ENCODE measurements around the gene UACA.
"Not testable (repeated sequence)": the region's sequence is repeated elsewhere in the genome, so short reads cannot be mapped to it uniquely, and the experiment has no call there.

UACA gene

GRCh38 chr15:70763120-70763949 is at the start of gene UACA:
TSS of gene UACA (minus strand) at chr15:70763558. CDS start at chr15:70763407, 151 bp downstream.
- DNase-seq: peak; percentile 98

- DNase-seq: no peak
These were observed 49.5 kb upstream of the UACA start for GRCh38 chr15:70812827-70813364.

- DNase-seq: no peak
These were observed 47.7 kb upstream of the UACA start for GRCh38 chr15:70810916-70811578.

GRCh38 chr15:70806992-70807712 is 43.8 kb upstream of the UACA start:
- DNase-seq: no peak

GRCh38 chr15:70804388-70804787 is 41.0 kb upstream of the UACA start:
- not testable (repeated sequence) for DNase-seq

GRCh38 chr15:70802629-70803028 is 39.3 kb upstream of the UACA start:
- DNase-seq: no peak

GRCh38 chr15:70801109-70801508 is 37.8 kb upstream of the UACA start:
- no peak for DNase-seq

GRCh38 chr15:70799667-70800450 is 36.5 kb upstream of the UACA start:
- no peak for DNase-seq

- no peak for DNase-seq
These were observed 34.1 kb upstream of the UACA start for GRCh38 chr15:70797464-70797863.

- no peak for DNase-seq
These were observed 33.4 kb upstream of the UACA start for GRCh38 chr15:70796516-70797310.

- DNase-seq: no peak
These were observed 31.9 kb upstream of the UACA start for GRCh38 chr15:70795311-70795665.

GRCh38 chr15:70794596-70795310 is 31.4 kb upstream of the UACA start:
- DNase-seq: no peak

- no peak for DNase-seq
These were observed 30.3 kb upstream of the UACA start for GRCh38 chr15:70793694-70794093.

GRCh38 chr15:70792171-70792573 is 28.8 kb upstream of the UACA start:
- DNase-seq: no peak

GRCh38 chr15:70791259-70791658 is 27.9 kb upstream of the UACA start:
- DNase-seq: no peak

- DNase-seq: no peak
These were observed 25.9 kb upstream of the UACA start for GRCh38 chr15:70789213-70789612.

GRCh38 chr15:70788114-70789049 is 25.0 kb upstream of the UACA start:
- no peak for DNase-seq

GRCh38 chr15:70786996-70787395 is 23.6 kb upstream of the UACA start:
- no peak for DNase-seq

GRCh38 chr15:70783610-70784022 is 20.3 kb upstream of the UACA start:
- DNase-seq: no peak

- DNase-seq: no peak
These were observed 19.7 kb upstream of the UACA start for GRCh38 chr15:70783041-70783440.
